Endothelial cell of umbilical vein (primary cell): Measurements from ENCODE around the gene PDGFA. TPM values are rescaled to one million over a fixed set of nuclear protein-coding genes. Genes with fewer than 3 reads are reported as not detected.

Experiments used
- BruUV-seq: library from RNA; stranded (reverse); fragments of 400-500 nt; replicated peaks from 2 replicates; lab custom pipeline; 2021; lab: Mats Ljungman, UMichigan
- CTCF ChIA-PET: fragments of 300-600, 350-600 bp; sonication (Branson Sonifier 250); formaldehyde crosslinking; loops from one replicate; lab custom pipeline; 2021; ENCODE audit warnings: antibody characterized with exemption, inconsistent platforms; lab: Charles Lee
- POLR2A ChIA-PET: fragments of 300-600, 350-600 bp; sonication (Branson Sonifier 250); formaldehyde crosslinking; loops from one replicate; lab custom pipeline; 2021; ENCODE audit warnings: antibody characterized with exemption, inconsistent platforms; lab: Charles Lee
- DNase-seq: peaks from one replicate; pipeline ENCODE4 v3.0.0-alpha.2; 2011; ENCODE audit warnings: low read depth, low spot score
- FAIRE-seq: peaks from 2 replicates; lab custom pipeline; 2011; peaks lifted over from hg19 to GRCh38; lab: Jason Lieb, UNC
- H2AFZ ChIP-seq: 2 replicates; pipeline ENCODE4 v1.6.0; 2012; ENCODE audit warnings: low read depth, low read length, control low read depth, inconsistent platforms
- H3K27ac ChIP-seq: 2 replicates; pipeline ENCODE4 v1.5.1; 2011; ENCODE audit warnings: low read depth, mild to moderate bottlenecking, control low read depth, low read length, moderate library complexity; ENCODE audit not compliant: insufficient read depth
- H3K27me3 ChIP-seq, 2 experiments: 2 replicates each; pipeline versions ENCODE4 v1.6.0 to v1.6.1; 2011; ENCODE audit warnings: low read length in 2 of 2, mixed read lengths in 1 of 2; ENCODE audit not compliant: control insufficient read depth in 2 of 2, insufficient read depth in 2 of 2
- H3K36me3 ChIP-seq, 2 experiments: 2 replicates in 1 of 2; 3 replicates in 1 of 2; pipeline ENCODE4 v1.5.1; 2011; ENCODE audit warnings: low read length in 2 of 2, mild to moderate bottlenecking in 1 of 2, moderate library complexity in 1 of 2; ENCODE audit not compliant: control insufficient read depth in 2 of 2, insufficient read depth in 2 of 2; ENCODE audit errors: extremely low read depth in 1 of 2
- H3K4me1 ChIP-seq: 3 replicates; pipeline ENCODE4 v1.5.1; 2011; ENCODE audit warnings: mild to moderate bottlenecking, low read length; ENCODE audit not compliant: control insufficient read depth, insufficient read depth; ENCODE audit errors: extremely low read depth
- H3K4me2 ChIP-seq: 2 replicates; pipeline ENCODE4 v1.6.1; 2011; ENCODE audit warnings: low read length, control low read depth, mixed read lengths; ENCODE audit not compliant: insufficient read depth
- H3K4me3 ChIP-seq, 3 experiments: fragments of 200-600 bp in 1 of 3; sonication (generic), shearing (Covaris generic) in 1 of 3; replicated peaks in 1 of 3; 2 replicates each; pipeline ENCODE4 v1.5.1; 2011 to 2016; ENCODE audit warnings: control low read depth in 3 of 3, low read length in 3 of 3, mild to moderate bottlenecking in 2 of 3, inconsistent platforms in 1 of 3, low read depth in 1 of 3, moderate library complexity in 1 of 3; ENCODE audit not compliant: insufficient read depth in 1 of 3
- H3K79me2 ChIP-seq: 2 replicates; pipeline ENCODE4 v1.6.0; 2012; ENCODE audit warnings: low read length, inconsistent platforms; ENCODE audit not compliant: control insufficient read depth, insufficient read depth
- H3K9ac ChIP-seq: replicated peaks from 2 replicates; pipeline ENCODE3; 2011; ENCODE audit warnings: low read length, control low read depth; ENCODE audit not compliant: insufficient read depth; ENCODE audit errors: extremely low read depth
- H3K9me1 ChIP-seq: replicated peaks from 3 replicates; pipeline ENCODE4 v1.6.0; 2011; ENCODE audit warnings: mild to moderate bottlenecking, low read length; ENCODE audit not compliant: control insufficient read depth, insufficient read depth; ENCODE audit errors: extremely low read depth
- H3K9me3 ChIP-seq: replicated peaks from 2 replicates; pipeline ENCODE4 v1.5.1; 2012; ENCODE audit warnings: low read length, inconsistent platforms; ENCODE audit not compliant: control insufficient read depth, insufficient read depth
- H4K20me1 ChIP-seq: replicated peaks from 2 replicates; pipeline ENCODE3; 2011; ENCODE audit warnings: mild to moderate bottlenecking, low read length; ENCODE audit not compliant: control insufficient read depth, insufficient read depth; ENCODE audit errors: extremely low read depth
- CTCF ChIP-seq, 2 donors: IDR thresholded peaks; 1 replicate in 1 of 2; 2 replicates in 1 of 2; pipeline ENCODE4 v1.5.1; 2011; ENCODE audit warnings: low read length in 2 of 2, mild to moderate bottlenecking in 2 of 2, moderate library complexity in 2 of 2, control low read depth in 1 of 2, inconsistent platforms in 1 of 2, low read depth in 1 of 2; ENCODE audit not compliant: insufficient read depth in 1 of 2; ENCODE audit errors: extremely low read depth in 1 of 2
- EZH2 ChIP-seq: IDR thresholded peaks from 2 replicates; pipeline ENCODE4 v1.6.1; 2012; ENCODE audit warnings: borderline replicate concordance, low read depth, mild to moderate bottlenecking, moderate library complexity, low read length, inconsistent platforms; ENCODE audit not compliant: severe bottlenecking
- FOS ChIP-seq: IDR thresholded peaks from 2 replicates; pipeline ENCODE4 v1.6.1; 2011; ENCODE audit warnings: mild to moderate bottlenecking, low read length, moderate library complexity, borderline replicate concordance; ENCODE audit not compliant: insufficient read depth
- GATA2 ChIP-seq: IDR thresholded peaks from 2 replicates; pipeline ENCODE4 v1.7.0; 2011; ENCODE audit warnings: low read depth, mild to moderate bottlenecking, moderate library complexity, mixed read lengths, low read length; ENCODE audit not compliant: insufficient read length, insufficient read depth
- JUN ChIP-seq: IDR thresholded peaks from 2 replicates; pipeline ENCODE4 v1.6.1; 2011; ENCODE audit warnings: borderline replicate concordance, low read depth; ENCODE audit not compliant: insufficient read length, insufficient read depth
- MAX ChIP-seq: IDR thresholded peaks from 2 replicates; pipeline ENCODE4 v1.6.1; 2011; ENCODE audit not compliant: insufficient read depth, insufficient read length
- MYC ChIP-seq: IDR thresholded peaks from one replicate; pipeline ENCODE4 v1.6.1; 2011; ENCODE audit warnings: mild to moderate bottlenecking, low read depth, low read length
- POLR2A ChIP-seq: IDR thresholded peaks from 2 replicates; pipeline ENCODE4 v1.6.1; 2012; ENCODE audit warnings: low read depth, mild to moderate bottlenecking, control low read depth, low read length
- POLR2AphosphoS5 ChIP-seq: IDR thresholded peaks from 2 replicates; pipeline ENCODE4 v1.6.1; 2012; ENCODE audit warnings: low read depth, mild to moderate bottlenecking, control low read depth, low read length, moderate library complexity; ENCODE audit not compliant: insufficient read depth
- dilution Hi-C: fragments of 300-500 bp; cut with MboI; formaldehyde crosslinking; loops from one replicate; pipeline ENCODE4 v1.15.0; 2019; ENCODE audit warnings: low sequenced_read_pairs; ENCODE audit not compliant: extremely low pct_ligation_motif_present
- intact Hi-C: fragments of 100-400 bp; cut with micrococcal nuclease; formaldehyde crosslinking; loops from one replicate; pipeline ENCODE4 v1.10.0; 2022
- polyA plus RNA-seq, 4 experiments: library from polyadenylated mRNA; depleted of rRNA in 3 of 4; stranded (reverse) in 3 of 4; unstranded in 1 of 4; fragments of >200 nt; gene quantifications; 2 replicates each; pipeline versions ENCODE4 v1.2.1 to v1.2.3, GENCODE V29; 2011 to 2012; ENCODE audit warnings: missing spikeins in 1 of 4
- total RNA-seq: library from RNA; stranded (reverse); gene quantifications from 2 replicates; pipeline ENCODE4 v1.2.3, GENCODE V29; 2021

The PDGFA gene
- total and polyA plus RNA-seq, 2 donors (not counting 3 experiments of a cell fraction or from before 2014, with no cell fraction given), result 17.4 to 62.4 TPM

- Histone ChIP-seq H3K79me2 (no peaks in the 10 kb centered on the region), H3K4me3 (no peak overlapping the region), H3K27me3 (no peaks in the 10 kb centered on the region), H3K4me1 (no peaks in the 10 kb centered on the region), H3K9me1 (no peaks in the 10 kb centered on the region), H3K9ac (no peak overlapping the region), H3K9me3 (no peaks in the 10 kb centered on the region), H2AFZ (no peak overlapping the region), H3K36me3 (peaks cover 11 to 19% of the 10 kb centered on the region in 2 experiments), H3K27ac (no peak overlapping the region), H3K4me2 (no peak overlapping the region), H4K20me1 (no peaks in the 10 kb centered on the region)
- ChIA-PET CTCF (interaction anchor here (1.0 kb wide), 1 partner anchor 162 kb away, joined by 5 read pairs; no protein-coding TSS in a partner anchor), POLR2A (no interaction called here)
- intact Hi-C loops (no loop called here), dilution Hi-C loops (no loop called here)
- FAIRE-seq, result no peak
- no peak for TF ChIP-seq MYC
- TF ChIP-seq POLR2A, result no peak
- no peak for TF ChIP-seq FOS
- TF ChIP-seq EZH2, result no peak
- TF ChIP-seq JUN, result no peak
- no peak for TF ChIP-seq POLR2AphosphoS5
- no peak for TF ChIP-seq GATA2
- TF ChIP-seq MAX, result no peak
- TF ChIP-seq CTCF (IDR thresholded peaks at IDR 0.05; ENCODE audit: extremely low read depth in 1 of 2, insufficient read depth in 1 of 2, low read depth in 1 of 2, low read length in 2 of 2), result no peak
- BruUV-seq, result no TSS peak
- DNase-seq, result no peak
Measured at GRCh38 chr7:494906-495305, 24.7 kb downstream of the PDGFA start.
